H1 (cell line): Measurements from ENCODE around the gene DMBT1. TPM values are rescaled to one million over a fixed set of nuclear protein-coding genes. Genes with fewer than 3 reads are reported as not detected.

Experiments
- CHD2 ChIP-seq: IDR thresholded peaks from 2 replicates; pipeline ENCODE4 v1.6.1; 2012; ENCODE audit warnings: low read length, improper control_type of control experiment
- CTBP2 ChIP-seq: IDR thresholded peaks from 2 replicates; pipeline ENCODE4 v1.7.0; 2011; ENCODE audit warnings: borderline replicate concordance, mild to moderate bottlenecking, moderate library complexity, mixed read lengths, low read length; ENCODE audit not compliant: insufficient read depth, insufficient read length
- HDAC6 ChIP-seq: IDR thresholded peaks from one replicate; pipeline ENCODE4 v1.7.1; 2012; ENCODE audit warnings: low read depth, mild to moderate bottlenecking, inconsistent platforms, low read length, moderate library complexity
- KDM5A ChIP-seq: fragments of 200-600 bp; IDR thresholded peaks from 2 replicates; pipeline ENCODE4 v1.7.1; 2012; ENCODE audit warnings: mild to moderate bottlenecking, low read length, inconsistent platforms, mixed read lengths
- NRF1 ChIP-seq: IDR thresholded peaks from 2 replicates; pipeline ENCODE4 v1.6.1; 2011; ENCODE audit warnings: mild to moderate bottlenecking, low read depth, low read length, improper control_type of control experiment
- RNF2 ChIP-seq: fragments of 200-900, 300-1000 bp; sonication (generic); IDR thresholded peaks from 2 replicates; pipeline ENCODE4 v1.7.1; 2016; ENCODE audit warnings: borderline replicate concordance, low read depth, mild to moderate bottlenecking, antibody characterized with exemption, low read length; ENCODE audit not compliant: poor library complexity, severe bottlenecking; ENCODE audit errors: missing control alignments
- polyA plus RNA-seq, 7 experiments: library from polyadenylated mRNA; depleted of rRNA in 3 of 7; stranded (reverse) in 5 of 7; unstranded in 2 of 7; fragments of >200 nt in 5 of 7; fragments of 200-250 nt in 2 of 7; gene quantifications; 1 replicate in 5 of 7; 2 replicates in 1 of 7; 4 replicates in 1 of 7; pipeline versions ENCODE4 v1.2.1 to v1.2.3, GENCODE V29; 2011 to 2013; ENCODE audit warnings: missing spikeins in 2 of 7, mixed read lengths in 2 of 7
- total RNA-seq: library from RNA; stranded (reverse); fragmentation: NEBNext Ultra II Directional; extraction: Animal tissue kit (Norgen Biotek cat#: 25700); gene quantifications from 2 replicates; pipeline ENCODE4 v1.2.1, GENCODE V29; 2021

DMBT1 gene
- total and polyA plus RNA-seq, 2 of the 8 experiments (the other 6 are each of a cell fraction or from before 2014, with no cell fraction given) = 0.03 TPM; not detected in 1

GRCh38 chr10:122639801-122640200 lies 79.2 kb downstream of the DMBT1 start (continued):
- TF ChIP-seq RNF2 (no peak), NRF1 (no peak), CHD2 (no peak), KDM5A (no peak), HDAC6 (no peak), CTBP2 (no peak)
